ENCODE results near the gene SUSD1. TPM values are rescaled to one million over a fixed set of nuclear protein-coding genes. Genes with fewer than 3 reads are reported as not detected.

The SUSD1 gene
- polyA plus RNA-seq, 1 donor (not counting 4 experiments of a cell fraction or from before 2014, with no cell fraction given): 3.6 TPM

DNA sequence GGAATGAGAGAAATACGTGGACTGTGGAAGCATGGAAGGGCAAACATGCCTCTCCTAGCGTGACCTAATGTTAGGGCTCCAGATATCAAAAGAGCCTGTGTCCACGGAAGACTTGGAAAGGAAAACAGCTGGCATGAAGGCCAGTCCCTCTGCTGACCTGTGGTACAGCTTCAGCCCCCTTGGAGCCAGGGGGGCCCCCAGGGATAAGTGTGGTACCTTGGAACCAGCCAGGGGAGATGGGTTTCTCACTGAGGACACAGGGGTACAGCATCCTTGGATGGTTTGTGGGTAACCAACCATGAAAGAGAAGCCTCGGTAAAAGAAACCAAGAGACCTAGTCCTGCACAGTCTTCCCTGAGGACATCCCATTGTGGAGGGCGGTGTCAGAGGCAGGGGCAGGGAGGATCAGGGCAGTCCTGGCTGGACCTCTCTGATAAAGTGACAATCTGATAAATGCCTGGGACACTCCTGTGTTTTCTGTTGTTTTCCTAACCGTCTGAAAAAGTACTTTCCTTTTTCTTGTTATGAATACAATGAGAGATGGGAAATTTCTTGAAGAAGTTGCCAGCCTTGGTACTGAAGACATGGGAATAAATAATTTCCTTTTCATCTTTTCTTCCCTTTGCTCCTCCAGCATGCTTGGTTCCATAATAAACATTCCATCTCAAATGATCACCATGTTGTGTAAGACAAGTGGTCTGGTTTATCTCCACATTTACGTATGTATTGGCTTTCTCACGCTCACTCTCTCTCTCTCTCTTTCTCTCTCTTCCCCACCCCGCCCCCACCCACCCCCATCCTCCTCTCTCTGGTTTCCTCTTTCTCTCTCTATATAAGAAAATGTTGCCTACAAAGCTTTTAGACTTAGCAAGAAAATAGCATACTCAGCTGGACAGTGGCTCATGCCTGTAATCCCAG is 102.1 kb downstream of the SUSD1 start:
- Histone ChIP-seq H3K4me2 (ENCODE audit: control insufficient read depth, extremely low read depth, insufficient read depth, low read depth, low read length) (no peak overlapping the region), H3K79me2 (ENCODE audit: control insufficient read depth, insufficient read depth, low read length) (no peaks in the 10 kb centered on the region), H4K20me1 (ENCODE audit: control insufficient read depth, extremely low read depth, insufficient read depth, low read length) (no peaks in the 10 kb centered on the region), H3K9me3 (ENCODE audit: control insufficient read depth, low read depth, low read length) (no peaks in the 10 kb centered on the region), H3K27me3 (ENCODE audit: control insufficient read depth, extremely low read depth, insufficient read depth, low read length) (no peaks in the 10 kb centered on the region), H3K9ac (ENCODE audit: control insufficient read depth, extremely low read depth, insufficient read depth, low read length) (no peak overlapping the region), H3K27ac (ENCODE audit: control insufficient read depth, insufficient read depth, low read length) (no peak overlapping the region), H3K9me1 (ENCODE audit: control insufficient read depth, extremely low read depth, insufficient read depth, low read length) (no peaks in the 10 kb centered on the region), H3K4me1 (ENCODE audit: control insufficient read depth, extremely low read depth, insufficient read depth, low read length) (peaks cover 3% of the 10 kb centered on the region), H3K36me3 (ENCODE audit: control insufficient read depth in 2 of 2, extremely low read depth in 1 of 2, insufficient read depth in 2 of 2, low read length in 2 of 2) (no peaks in the 10 kb centered on the region), H2AFZ (ENCODE audit: control insufficient read depth, low read length) (no peak overlapping the region), H3K4me3 (ENCODE audit: control insufficient read depth in 2 of 3, extremely low read depth in 1 of 3, insufficient read depth in 2 of 3, low read depth in 1 of 3, low read length in 3 of 3) (no peak overlapping the region)
- TF ChIP-seq, protein P1, sequence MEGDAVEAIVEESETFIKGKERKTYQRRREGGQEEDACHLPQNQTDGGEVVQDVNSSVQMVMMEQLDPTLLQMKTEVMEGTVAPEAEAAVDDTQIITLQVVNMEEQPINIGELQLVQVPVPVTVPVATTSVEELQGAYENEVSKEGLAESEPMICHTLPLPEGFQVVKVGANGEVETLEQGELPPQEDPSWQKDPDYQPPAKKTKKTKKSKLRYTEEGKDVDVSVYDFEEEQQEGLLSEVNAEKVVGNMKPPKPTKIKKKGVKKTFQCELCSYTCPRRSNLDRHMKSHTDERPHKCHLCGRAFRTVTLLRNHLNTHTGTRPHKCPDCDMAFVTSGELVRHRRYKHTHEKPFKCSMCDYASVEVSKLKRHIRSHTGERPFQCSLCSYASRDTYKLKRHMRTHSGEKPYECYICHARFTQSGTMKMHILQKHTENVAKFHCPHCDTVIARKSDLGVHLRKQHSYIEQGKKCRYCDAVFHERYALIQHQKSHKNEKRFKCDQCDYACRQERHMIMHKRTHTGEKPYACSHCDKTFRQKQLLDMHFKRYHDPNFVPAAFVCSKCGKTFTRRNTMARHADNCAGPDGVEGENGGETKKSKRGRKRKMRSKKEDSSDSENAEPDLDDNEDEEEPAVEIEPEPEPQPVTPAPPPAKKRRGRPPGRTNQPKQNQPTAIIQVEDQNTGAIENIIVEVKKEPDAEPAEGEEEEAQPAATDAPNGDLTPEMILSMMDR (optimal IDR thresholded peaks at IDR 0.05 in 1 of 3, IDR thresholded peaks at IDR 0.05 in 1 of 3, conservative IDR thresholded peaks at IDR 0.05 in 1 of 3; ENCODE audit: extremely low read depth in 1 of 3, insufficient read depth in 2 of 3, low read length in 3 of 3): no peak
- no peak for TF ChIP-seq EZH2 (IDR thresholded peaks at IDR 0.05; ENCODE audit: low read length)
- dilution Hi-C loops (cut with MboI; ENCODE audit: extremely low pct_ligation_motif_present, low sequenced_read_pairs): no loop called here
- no peak for FAIRE-seq
- no peak for DNase-seq (ENCODE audit: low read depth, low spot score)

- no peaks in the 10 kb centered on the region for H3K27me3 ChIP-seq (ENCODE audit: control insufficient read depth, extremely low read depth, insufficient read depth, low read length)
- H3K4me2 ChIP-seq (ENCODE audit: control insufficient read depth, extremely low read depth, insufficient read depth, low read depth, low read length): no peak overlapping the region
- H3K9ac ChIP-seq (ENCODE audit: control insufficient read depth, extremely low read depth, insufficient read depth, low read length): no peak overlapping the region
- no peak overlapping the region for H3K27ac ChIP-seq (ENCODE audit: control insufficient read depth, insufficient read depth, low read length)
- TF ChIP-seq EZH2 (IDR thresholded peaks at IDR 0.05; ENCODE audit: low read length): no peak
- TF ChIP-seq, protein P1 (optimal IDR thresholded peaks at IDR 0.05 in 1 of 3, IDR thresholded peaks at IDR 0.05 in 1 of 3, conservative IDR thresholded peaks at IDR 0.05 in 1 of 3; ENCODE audit: extremely low read depth in 1 of 3, insufficient read depth in 2 of 3, low read length in 3 of 3): no peak
- no peaks in the 10 kb centered on the region for H3K9me3 ChIP-seq (ENCODE audit: control insufficient read depth, low read depth, low read length)
- no peaks in the 10 kb centered on the region for H3K36me3 ChIP-seq (ENCODE audit: control insufficient read depth in 2 of 2, extremely low read depth in 1 of 2, insufficient read depth in 2 of 2, low read length in 2 of 2)
- DNase-seq (ENCODE audit: low read depth, low spot score) (no peak), FAIRE-seq (no peak)
- no peaks in the 10 kb centered on the region for H3K79me2 ChIP-seq (ENCODE audit: control insufficient read depth, insufficient read depth, low read length)
- H3K9me1 ChIP-seq (ENCODE audit: control insufficient read depth, extremely low read depth, insufficient read depth, low read length): no peaks in the 10 kb centered on the region
- no peak overlapping the region for H2AFZ ChIP-seq (ENCODE audit: control insufficient read depth, low read length)
- dilution Hi-C loops (cut with MboI; ENCODE audit: extremely low pct_ligation_motif_present, low sequenced_read_pairs): no loop called here
- H4K20me1 ChIP-seq (ENCODE audit: control insufficient read depth, extremely low read depth, insufficient read depth, low read length): no peaks in the 10 kb centered on the region
- H3K4me1 ChIP-seq (ENCODE audit: control insufficient read depth, extremely low read depth, insufficient read depth, low read length): peaks cover 22% of the 10 kb centered on the region
- no peak overlapping the region for H3K4me3 ChIP-seq (ENCODE audit: control insufficient read depth in 2 of 3, extremely low read depth in 1 of 3, insufficient read depth in 2 of 3, low read depth in 1 of 3, low read length in 3 of 3)
Observed at GRCh38 chr9:112069318-112070169, 105.6 kb downstream of the SUSD1 start.

Data from keratinocyte (primary cell).